GM12874 (cell line): Measurements from ENCODE around the gene VIM.

ENCODE experiments used
- CTCF ChIP-seq: IDR thresholded peaks from 2 replicates; pipeline ENCODE4 v1.5.1; 2011; ENCODE audit warnings: low read depth, mild to moderate bottlenecking, control low read depth, low read length, moderate library complexity; ENCODE audit not compliant: insufficient read depth

The VIM gene

GRCh38 chr10:17228091-17229015 is at the start of gene VIM:
Gene VIM, plus strand, starts transcription at chr10:17228241. Its CDS starts 1,182 bp downstream, at chr10:17229423.
- TF ChIP-seq CTCF, result no peak

GRCh38 chr10:17179002-17179401 is 49.0 kb upstream of the VIM start:
- TF ChIP-seq CTCF, result no peak

- TF ChIP-seq CTCF, result no peak
These were observed 46.9 kb upstream of the VIM start for GRCh38 chr10:17181110-17181509.

- no peak for TF ChIP-seq CTCF
These were observed 46.3 kb upstream of the VIM start for GRCh38 chr10:17181751-17182150.

GRCh38 chr10:17183110-17183509 is 44.9 kb upstream of the VIM start:
- TF ChIP-seq CTCF, result 0 out of 2 replicates have a peak, but pooled peaks have one; percentile 2

- TF ChIP-seq CTCF, result no peak
These were observed 42.2 kb upstream of the VIM start for GRCh38 chr10:17185873-17186272.

- no peak for TF ChIP-seq CTCF
These were observed 39.3 kb upstream of the VIM start for GRCh38 chr10:17188644-17189172.
